DMS53 treated with DMSO at 0.1 percent for 48 hours (cell line): ENCODE results near the gene UBA52.
"Not testable (repeated sequence)": the region's sequence is repeated elsewhere in the genome, so short reads cannot be mapped to it uniquely, and the experiment has no call there.

Source experiments
- DNase-seq: peaks from one replicate; lab custom pipeline; 2025; ENCODE audit not compliant: unreplicated experiment; lab: John Stamatoyannopoulos, UW

The UBA52 gene

DNA sequence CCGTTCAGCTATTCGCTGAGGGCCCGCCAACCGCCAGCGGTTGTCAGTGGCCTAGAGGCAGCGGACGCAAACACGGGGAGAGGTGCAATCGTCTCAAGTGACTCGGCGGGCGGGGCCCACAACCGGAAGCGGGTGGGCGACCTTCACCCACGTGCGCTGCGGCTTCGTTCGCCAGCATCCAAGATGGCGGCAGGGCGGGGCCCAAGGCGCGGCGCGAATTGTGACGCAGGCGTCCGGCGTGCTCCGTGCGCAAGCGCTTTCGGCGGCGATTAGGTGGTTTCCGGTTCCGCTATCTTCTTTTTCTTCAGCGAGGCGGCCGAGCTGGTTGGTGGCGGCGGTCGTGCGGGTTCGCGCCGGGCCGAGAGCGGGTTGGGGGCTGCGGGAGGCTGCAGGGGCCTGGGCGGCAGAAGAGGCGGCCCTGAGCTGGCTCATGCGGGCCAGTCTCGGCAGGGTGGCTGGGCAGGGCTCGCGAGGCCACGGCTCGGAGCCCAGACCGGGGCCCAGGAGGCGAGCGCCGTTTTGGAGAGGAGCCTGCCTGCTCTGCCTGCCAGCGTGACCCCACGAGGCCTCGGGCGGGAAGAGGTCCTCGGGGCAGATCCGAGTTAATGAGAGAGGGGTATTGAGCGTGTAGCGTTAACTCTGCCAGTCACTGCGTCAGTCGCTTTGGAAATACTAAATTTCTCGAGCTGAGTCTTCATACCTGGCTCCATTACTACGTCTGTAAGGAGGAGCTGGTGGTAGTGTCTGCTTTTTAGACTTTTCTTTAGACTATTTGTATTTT, at the start of gene UBA52:
Gene UBA52, plus strand, starts transcription at position 294 of the 781 bp plus-strand sequence. CDS start 1,444 bp downstream, outside the sequence.
- peak; percentile 90 for DNase-seq

GRCh38 chr19:18522124-18522861, 49.4 kb upstream of the UBA52 start:
- peak; percentile 96 for DNase-seq

GRCh38 chr19:18522862-18523440, 48.7 kb upstream of the UBA52 start:
- not testable (repeated sequence) for DNase-seq

DNA sequence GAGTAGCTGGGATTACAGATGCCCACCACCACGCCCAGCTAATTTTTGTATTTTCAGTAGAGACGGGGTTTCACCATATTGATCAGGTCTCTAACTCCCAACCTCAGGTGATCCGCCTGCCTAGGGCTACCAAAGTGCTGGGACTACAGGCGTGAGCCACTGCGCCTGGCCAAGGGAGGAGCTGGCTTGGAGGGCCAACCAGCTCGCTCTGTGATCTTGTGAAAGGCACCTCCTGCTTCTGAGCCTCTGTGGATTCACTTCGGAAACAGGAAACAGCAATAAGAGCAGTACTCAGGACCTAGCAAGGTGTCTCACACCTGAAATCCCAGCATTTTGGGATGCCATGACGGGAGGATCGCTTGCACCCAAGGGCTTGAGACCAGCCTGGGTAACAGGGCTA, 47.8 kb upstream of the UBA52 start:
- no peak for DNase-seq

DNA sequence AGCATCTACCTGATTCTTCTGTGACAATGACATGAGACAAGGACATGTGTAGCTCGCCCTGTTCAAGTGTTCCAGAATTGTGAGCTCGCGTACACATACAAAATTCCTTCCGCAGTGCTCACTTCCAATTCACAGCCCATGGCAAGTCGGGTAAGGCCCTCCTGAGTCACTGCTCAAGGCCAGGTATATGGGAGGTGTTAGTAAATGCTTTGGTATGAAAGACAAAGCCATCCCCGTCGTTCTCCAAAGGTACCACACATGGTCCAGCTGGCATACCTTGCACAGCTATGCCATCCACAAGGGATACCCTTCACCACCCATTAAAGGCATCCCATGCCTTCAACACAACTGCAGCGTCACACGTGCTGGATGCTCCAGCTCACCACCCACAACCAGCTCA, 45.3 kb upstream of the UBA52 start:
- no peak for DNase-seq

GRCh38 chr19:18529782-18530181, 41.9 kb upstream of the UBA52 start:
- DNase-seq = no peak

DNA sequence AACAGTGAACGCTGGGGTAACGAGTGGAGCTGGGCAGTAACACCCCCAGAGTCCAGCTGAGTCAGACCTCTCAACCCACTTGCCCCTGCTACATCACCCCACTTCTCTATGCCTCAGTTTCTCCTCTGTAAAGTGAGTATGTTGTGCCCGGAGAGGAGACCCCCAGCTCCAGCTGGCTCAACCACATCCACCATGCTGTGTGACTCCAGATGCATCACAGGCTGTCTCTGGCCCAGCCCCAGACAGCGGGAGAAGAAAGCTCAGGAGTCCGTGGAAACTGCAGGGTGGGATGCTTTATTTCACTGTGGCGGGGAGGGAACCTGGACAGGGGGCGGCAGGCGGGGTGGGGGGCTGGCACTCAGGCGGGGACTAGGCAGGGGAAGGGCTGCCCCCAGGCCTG, 40.2 kb upstream of the UBA52 start:
- no peak for DNase-seq

DNA sequence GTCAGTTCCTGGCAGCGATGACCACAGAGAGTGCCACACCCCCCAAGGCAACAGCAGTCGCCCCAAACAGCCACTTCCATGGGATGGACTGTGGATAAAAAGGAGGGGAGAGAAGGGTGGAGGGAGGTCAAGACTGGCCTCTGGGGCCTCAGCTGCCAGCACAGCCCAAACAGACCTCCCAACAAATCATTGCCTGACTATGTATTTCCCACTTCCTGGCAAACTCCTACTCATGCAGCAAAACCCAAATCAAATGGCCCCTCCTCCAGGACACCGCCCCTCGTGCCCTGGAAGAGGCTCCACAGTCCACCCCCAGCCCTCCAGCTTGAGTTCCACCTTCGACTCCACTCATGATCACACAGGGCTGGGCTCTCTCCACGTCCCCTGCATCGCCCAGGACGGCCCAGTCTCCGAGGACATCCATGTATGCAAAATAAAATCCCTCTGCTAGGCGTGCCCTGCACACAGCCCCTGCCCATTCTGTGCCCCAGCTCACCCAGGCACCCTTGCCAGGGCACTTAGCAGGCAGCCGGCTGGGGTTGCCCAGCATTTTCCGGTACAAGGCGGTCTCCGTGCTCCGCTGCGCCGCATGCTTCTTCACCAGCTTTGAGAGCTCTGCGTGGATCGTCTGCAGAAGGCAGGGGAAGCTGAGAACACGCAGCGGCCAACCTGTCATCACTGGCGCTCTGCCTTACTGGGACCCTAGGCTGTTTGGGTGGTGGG, 39.3 kb upstream of the UBA52 start:
- no peak for DNase-seq

DNA sequence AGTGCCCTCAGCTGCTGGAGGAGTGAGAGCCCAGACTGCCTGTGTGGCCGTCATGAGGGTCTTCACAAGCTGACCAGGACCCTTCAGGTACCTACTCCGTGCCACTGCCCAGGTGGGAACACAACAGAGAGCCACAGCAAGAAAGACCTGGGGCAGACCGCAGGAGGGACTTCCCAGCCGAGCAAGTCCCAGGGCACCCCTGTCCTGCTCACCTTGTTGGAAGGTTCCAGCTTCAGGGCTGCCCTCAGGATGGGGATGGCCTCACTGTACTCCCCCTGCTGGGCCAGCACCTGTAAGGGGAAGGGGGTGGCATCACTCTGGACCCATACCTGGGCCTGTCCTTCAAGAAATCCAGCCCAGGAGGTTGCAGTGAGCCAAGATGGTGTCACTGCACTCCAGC, 38.6 kb upstream of the UBA52 start:
- no peak for DNase-seq

- no peak for DNase-seq
Observed at GRCh38 chr19:18536475-18536874, 35.2 kb upstream of the UBA52 start.

GRCh38 chr19:18537431-18537830, 34.2 kb upstream of the UBA52 start:
- DNase-seq = no peak

DNA sequence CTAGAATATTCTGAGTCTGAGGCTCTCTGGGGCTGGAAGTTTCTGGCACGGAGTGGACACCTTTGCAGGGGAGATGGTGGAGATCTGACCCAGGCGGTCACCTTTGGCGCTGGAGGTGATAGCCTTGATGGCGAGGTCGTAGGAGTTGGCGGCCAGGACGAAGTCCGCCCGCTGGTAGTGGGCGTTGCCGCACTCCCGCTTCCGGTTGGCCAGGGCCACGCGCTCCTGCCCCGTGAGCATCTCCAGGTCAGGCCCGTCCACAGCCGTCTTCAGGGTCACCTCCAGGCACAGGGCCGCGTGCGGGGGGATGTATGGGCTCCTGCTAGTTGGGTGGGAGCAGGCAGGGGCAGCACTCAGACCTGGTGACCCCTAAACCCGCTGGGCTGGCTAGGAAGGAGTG, 33.5 kb upstream of the UBA52 start:
- DNase-seq = no peak

GRCh38 chr19:18539372-18539771, 32.3 kb upstream of the UBA52 start:
- DNase-seq = no peak

GRCh38 chr19:18540200-18540599, 31.5 kb upstream of the UBA52 start:
- DNase-seq = not testable (repeated sequence)

GRCh38 chr19:18541258-18541991, 30.2 kb upstream of the UBA52 start:
- no peak for DNase-seq

- DNase-seq = no peak
Observed at GRCh38 chr19:18541992-18542940, 29.4 kb upstream of the UBA52 start.

GRCh38 chr19:18542941-18543813, 28.5 kb upstream of the UBA52 start, which contains the start of gene FKBP8:
TSS of gene FKBP8 (minus strand) at chr19:18543573. CDS start at chr19:18541970, 1,603 bp downstream.
- peak; percentile 66 for DNase-seq

GRCh38 chr19:18543814-18544475, 27.7 kb upstream of the UBA52 start:
- DNase-seq = peak; percentile 64
